HepG2 (cell line): ENCODE results near the gene NPDC1. TPM values are rescaled to one million over a fixed set of nuclear protein-coding genes. Genes with fewer than 3 reads are reported as not detected.

ENCODE experiments used
- ATF7-NPFF ChIP-seq: sonication (generic); formaldehyde crosslinking; IDR thresholded peaks from 2 replicates; pipeline ENCODE4 v1.8.1; 2023; ENCODE audit warnings: mild to moderate bottlenecking, low read depth, missing genetic modification reagents, moderate library complexity
- CAMTA2 ChIP-seq: sonication (generic); formaldehyde crosslinking; IDR thresholded peaks from 2 replicates; pipeline ENCODE4 v1.4.0; 2020; ENCODE audit warnings: mild to moderate bottlenecking, missing genetic modification reagents, borderline replicate concordance
- DMAP1 ChIP-seq: IDR thresholded peaks from 2 replicates; pipeline ENCODE4 v1.6.1; 2016
- HIVEP1 ChIP-seq: sonication (generic); formaldehyde crosslinking; IDR thresholded peaks from 2 replicates; pipeline ENCODE4 v1.4.0; 2020; ENCODE audit warnings: mild to moderate bottlenecking, missing genetic modification reagents
- RAD21 ChIP-seq: fragments of 450-650 bp; formaldehyde crosslinking; IDR thresholded peaks from 2 replicates; pipeline ENCODE4 v1.5.0; 2020; ENCODE audit warnings: mild to moderate bottlenecking
- SALL1 ChIP-seq: sonication (generic); formaldehyde crosslinking; IDR thresholded peaks from 2 replicates; pipeline ENCODE4 v1.8.0; 2022; ENCODE audit warnings: mild to moderate bottlenecking, missing genetic modification reagents
- SP4 ChIP-seq: sonication (generic); formaldehyde crosslinking; IDR thresholded peaks from 2 replicates; pipeline ENCODE4 v1.8.1; 2023; ENCODE audit warnings: mild to moderate bottlenecking, missing genetic modification reagents
- ZNF350 ChIP-seq: sonication (generic); formaldehyde crosslinking; IDR thresholded peaks from 2 replicates; pipeline ENCODE4 v1.4.0; 2020; ENCODE audit warnings: mild to moderate bottlenecking, low read depth, missing genetic modification reagents, borderline replicate concordance
- ZNF451 ChIP-seq: sonication (generic); formaldehyde crosslinking; IDR thresholded peaks from 2 replicates; pipeline ENCODE4 v1.5.0; 2020; ENCODE audit warnings: mild to moderate bottlenecking, missing genetic modification reagents
- ZNF572 ChIP-seq: sonication (generic); formaldehyde crosslinking; IDR thresholded peaks from 2 replicates; pipeline ENCODE4 v1.5.1; 2020; ENCODE audit warnings: mild to moderate bottlenecking, missing genetic modification reagents
- ZNF776 ChIP-seq: sonication (generic); formaldehyde crosslinking; IDR thresholded peaks from 2 replicates; pipeline ENCODE4 v1.4.0; 2020; ENCODE audit warnings: mild to moderate bottlenecking, missing genetic modification reagents
- polyA plus RNA-seq, 8 experiments: library from polyadenylated mRNA; depleted of rRNA in 3 of 8; stranded (reverse) in 7 of 8; unstranded in 1 of 8; fragments of >200 nt; fragmentation: Illumina TruSeq in 4 of 8; extraction: Trizol in 4 of 8; gene quantifications; 2 replicates each; pipeline versions ENCODE4 v1.2.1 to v1.2.3, GENCODE V29; 2011 to 2016; ENCODE audit warnings: low read depth in 4 of 8, missing spikeins in 1 of 8, mixed read lengths in 1 of 8; ENCODE audit not compliant: insufficient read depth in 1 of 8
- total RNA-seq, 5 experiments: library from RNA; depleted of rRNA; stranded (reverse); fragments of >200 nt; fragmentation: Illumina TruSeq; extraction: Trizol; gene quantifications; 2 replicates each; pipeline ENCODE4 v1.2.3, GENCODE V29; 2016; ENCODE audit warnings: low read depth in 1 of 5
- TF ChIP-seq, protein P1 (sequence below), 2 experiments: fragments of 450-650 bp in 1 of 2; sonication (generic) in 1 of 2; formaldehyde crosslinking in 1 of 2; IDR thresholded peaks; 2 replicates each; pipeline versions ENCODE4 v1.6.1 to v1.8.0; 2016 to 2022; ENCODE audit warnings: antibody characterized with exemption in 1 of 2, mild to moderate bottlenecking in 1 of 2, missing genetic modification reagents in 1 of 2
- TF ChIP-seq, protein P2 (sequence below): sonication (generic); formaldehyde crosslinking; IDR thresholded peaks from 2 replicates; pipeline ENCODE4 v1.4.0; 2020; ENCODE audit warnings: missing genetic modification reagents, borderline replicate concordance
- TF ChIP-seq, protein P3 (sequence below): sonication (generic); formaldehyde crosslinking; IDR thresholded peaks from 2 replicates; pipeline ENCODE4 v1.4.0; 2020; ENCODE audit warnings: missing genetic modification reagents

The NPDC1 gene
- total and polyA plus RNA-seq, 2 of the 13 experiments (the other 11 are each of a cell fraction or from before 2014, with no cell fraction given), result 0.84 to 5.4 TPM

DNA sequence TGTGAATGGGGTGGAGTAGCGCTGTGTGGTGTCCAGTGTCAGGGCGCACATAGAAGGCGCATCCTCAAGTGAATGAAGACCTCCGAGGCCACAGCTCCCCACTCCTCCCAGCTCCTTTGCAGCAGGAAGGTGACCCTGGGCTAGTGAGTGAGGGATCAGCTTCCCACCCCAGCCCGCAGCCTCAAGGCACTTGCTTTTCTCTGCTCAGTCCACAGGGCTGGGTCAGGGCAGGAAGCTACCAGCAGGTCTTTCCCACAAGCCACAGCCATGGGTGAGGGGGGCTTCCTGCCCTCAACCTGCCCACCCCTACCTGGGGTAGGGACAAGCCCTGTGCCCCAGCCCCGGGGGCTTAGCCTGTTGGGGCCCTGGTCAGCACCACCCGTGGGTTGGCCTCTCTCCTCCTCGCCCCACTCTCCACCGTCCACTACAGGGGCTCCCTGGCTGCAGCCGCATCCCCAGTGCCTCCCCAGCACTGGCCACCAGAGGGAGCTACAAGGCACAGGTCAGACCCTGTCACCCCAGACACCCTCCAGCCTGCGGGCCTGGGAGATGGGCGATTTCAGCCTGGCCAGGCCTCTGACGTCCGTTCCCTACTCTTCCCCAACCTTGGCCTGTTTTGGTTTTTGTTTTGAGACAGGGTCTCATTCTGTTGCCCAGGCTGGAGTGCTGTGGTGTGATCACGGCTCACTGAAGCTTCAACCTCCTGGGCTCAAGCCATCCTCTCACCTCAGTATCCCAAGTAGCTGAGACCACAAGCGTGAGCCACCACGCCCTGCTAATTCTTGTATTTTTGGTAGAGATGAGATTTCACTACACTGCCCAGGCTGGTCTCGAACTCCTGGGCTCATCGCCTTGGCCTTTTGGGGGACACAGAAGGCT lies 16.7 kb downstream of the NPDC1 start (continued):
- TF ChIP-seq, protein P1, sequence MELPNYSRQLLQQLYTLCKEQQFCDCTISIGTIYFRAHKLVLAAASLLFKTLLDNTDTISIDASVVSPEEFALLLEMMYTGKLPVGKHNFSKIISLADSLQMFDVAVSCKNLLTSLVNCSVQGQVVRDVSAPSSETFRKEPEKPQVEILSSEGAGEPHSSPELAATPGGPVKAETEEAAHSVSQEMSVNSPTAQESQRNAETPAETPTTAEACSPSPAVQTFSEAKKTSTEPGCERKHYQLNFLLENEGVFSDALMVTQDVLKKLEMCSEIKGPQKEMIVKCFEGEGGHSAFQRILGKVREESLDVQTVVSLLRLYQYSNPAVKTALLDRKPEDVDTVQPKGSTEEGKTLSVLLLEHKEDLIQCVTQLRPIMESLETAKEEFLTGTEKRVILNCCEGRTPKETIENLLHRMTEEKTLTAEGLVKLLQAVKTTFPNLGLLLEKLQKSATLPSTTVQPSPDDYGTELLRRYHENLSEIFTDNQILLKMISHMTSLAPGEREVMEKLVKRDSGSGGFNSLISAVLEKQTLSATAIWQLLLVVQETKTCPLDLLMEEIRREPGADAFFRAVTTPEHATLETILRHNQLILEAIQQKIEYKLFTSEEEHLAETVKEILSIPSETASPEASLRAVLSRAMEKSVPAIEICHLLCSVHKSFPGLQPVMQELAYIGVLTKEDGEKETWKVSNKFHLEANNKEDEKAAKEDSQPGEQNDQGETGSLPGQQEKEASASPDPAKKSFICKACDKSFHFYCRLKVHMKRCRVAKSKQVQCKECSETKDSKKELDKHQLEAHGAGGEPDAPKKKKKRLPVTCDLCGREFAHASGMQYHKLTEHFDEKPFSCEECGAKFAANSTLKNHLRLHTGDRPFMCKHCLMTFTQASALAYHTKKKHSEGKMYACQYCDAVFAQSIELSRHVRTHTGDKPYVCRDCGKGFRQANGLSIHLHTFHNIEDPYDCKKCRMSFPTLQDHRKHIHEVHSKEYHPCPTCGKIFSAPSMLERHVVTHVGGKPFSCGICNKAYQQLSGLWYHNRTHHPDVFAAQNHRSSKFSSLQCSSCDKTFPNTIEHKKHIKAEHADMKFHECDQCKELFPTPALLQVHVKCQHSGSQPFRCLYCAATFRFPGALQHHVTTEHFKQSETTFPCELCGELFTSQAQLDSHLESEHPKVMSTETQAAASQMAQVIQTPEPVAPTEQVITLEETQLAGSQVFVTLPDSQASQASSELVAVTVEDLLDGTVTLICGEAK (IDR thresholded peaks at IDR 0.05), result no peak
- TF ChIP-seq, protein P1 (CRISPR knock-in tag; IDR thresholded peaks at IDR 0.05), result peak; percentile 11; the same call in 1 of the 2 replicates
- TF ChIP-seq ZNF350 (0 out of 2 replicates have a peak, but pooled peaks have one; percentile 11), CAMTA2 (0 out of 2 replicates have a peak, but pooled peaks have one; percentile 58), ATF7-NPFF (CRISPR knock-in tag) (peak; percentile 27; the same call in 1 of the 2 replicates), SALL1 (CRISPR knock-in tag) (peak; percentile 31; the same call in 1 of the 2 replicates), RAD21 (CRISPR knock-in tag) (peak; percentile 33; the same call in 1 of the 2 replicates), SP4 (peak; percentile 55), ZNF776 (CRISPR knock-in tag) (peak; percentile 58; the same call in 1 of the 2 replicates), HIVEP1 (CRISPR knock-in tag) (0 out of 2 replicates have a peak, but pooled peaks have one; percentile 24), ZNF572 (CRISPR knock-in tag) (0 out of 2 replicates have a peak, but pooled peaks have one; percentile 10), ZNF451 (CRISPR knock-in tag) (no peak), DMAP1 (CRISPR knock-in tag) (no peak)
- TF ChIP-seq, protein P2, sequence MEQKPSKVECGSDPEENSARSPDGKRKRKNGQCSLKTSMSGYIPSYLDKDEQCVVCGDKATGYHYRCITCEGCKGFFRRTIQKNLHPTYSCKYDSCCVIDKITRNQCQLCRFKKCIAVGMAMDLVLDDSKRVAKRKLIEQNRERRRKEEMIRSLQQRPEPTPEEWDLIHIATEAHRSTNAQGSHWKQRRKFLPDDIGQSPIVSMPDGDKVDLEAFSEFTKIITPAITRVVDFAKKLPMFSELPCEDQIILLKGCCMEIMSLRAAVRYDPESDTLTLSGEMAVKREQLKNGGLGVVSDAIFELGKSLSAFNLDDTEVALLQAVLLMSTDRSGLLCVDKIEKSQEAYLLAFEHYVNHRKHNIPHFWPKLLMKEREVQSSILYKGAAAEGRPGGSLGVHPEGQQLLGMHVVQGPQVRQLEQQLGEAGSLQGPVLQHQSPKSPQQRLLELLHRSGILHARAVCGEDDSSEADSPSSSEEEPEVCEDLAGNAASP (CRISPR knock-in tag), result peak; percentile 65; the same call in 1 of the 2 replicates
- TF ChIP-seq, protein P3, sequence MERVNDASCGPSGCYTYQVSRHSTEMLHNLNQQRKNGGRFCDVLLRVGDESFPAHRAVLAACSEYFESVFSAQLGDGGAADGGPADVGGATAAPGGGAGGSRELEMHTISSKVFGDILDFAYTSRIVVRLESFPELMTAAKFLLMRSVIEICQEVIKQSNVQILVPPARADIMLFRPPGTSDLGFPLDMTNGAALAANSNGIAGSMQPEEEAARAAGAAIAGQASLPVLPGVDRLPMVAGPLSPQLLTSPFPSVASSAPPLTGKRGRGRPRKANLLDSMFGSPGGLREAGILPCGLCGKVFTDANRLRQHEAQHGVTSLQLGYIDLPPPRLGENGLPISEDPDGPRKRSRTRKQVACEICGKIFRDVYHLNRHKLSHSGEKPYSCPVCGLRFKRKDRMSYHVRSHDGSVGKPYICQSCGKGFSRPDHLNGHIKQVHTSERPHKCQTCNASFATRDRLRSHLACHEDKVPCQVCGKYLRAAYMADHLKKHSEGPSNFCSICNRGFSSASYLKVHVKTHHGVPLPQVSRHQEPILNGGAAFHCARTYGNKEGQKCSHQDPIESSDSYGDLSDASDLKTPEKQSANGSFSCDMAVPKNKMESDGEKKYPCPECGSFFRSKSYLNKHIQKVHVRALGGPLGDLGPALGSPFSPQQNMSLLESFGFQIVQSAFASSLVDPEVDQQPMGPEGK (CRISPR knock-in tag), result peak; percentile 62
